HFFc6 (cell line): Measurements from ENCODE around the gene KRTAP20-4. TPM values are rescaled to one million over a fixed set of nuclear protein-coding genes. Genes with fewer than 3 reads are reported as not detected.

ENCODE experiments used
- DNase-seq: peaks from one replicate; pipeline ENCODE4 v3.0.0-alpha.2; 2018
- H3K27ac Mint-ChIP-seq: 2 replicates; pipeline ENCODE4 v1.8.0; 2020; ENCODE audit warnings: mild to moderate bottlenecking, mixed read lengths
- H3K27me3 Mint-ChIP-seq: 2 replicates; pipeline ENCODE4 v1.8.0; 2021; ENCODE audit warnings: mild to moderate bottlenecking, moderate library complexity, mixed read lengths; ENCODE audit not compliant: insufficient read depth
- H3K36me3 Mint-ChIP-seq: 2 replicates; pipeline ENCODE4 v1.8.0; 2021; ENCODE audit warnings: low read depth, mixed read lengths
- H3K4me1 Mint-ChIP-seq: 2 replicates; pipeline ENCODE4 v1.8.0; 2020; ENCODE audit warnings: low read depth, mixed read lengths
- H3K4me3 Mint-ChIP-seq: 2 replicates; pipeline ENCODE4 v1.8.0; 2020; ENCODE audit warnings: mild to moderate bottlenecking, moderate library complexity, mixed read lengths
- H3K9me3 Mint-ChIP-seq: 2 replicates; pipeline ENCODE4 v1.8.0; 2020; ENCODE audit warnings: mild to moderate bottlenecking, mixed read lengths
- CTCF ChIP-seq: fragments of 200-600 bp; sonication (generic); IDR thresholded peaks from 2 replicates; pipeline ENCODE4 v1.5.0; 2021; ENCODE audit warnings: antibody characterized with exemption, mild to moderate bottlenecking
- total RNA-seq, 6 experiments: library from RNA; stranded (reverse); fragmentation: NEBNext Ultra II Directional; extraction: Animal tissue kit (Norgen Biotek cat#: 25700); gene quantifications; 2 replicates in 1 of 6; 3 replicates in 5 of 6; pipeline ENCODE4 v1.2.3, GENCODE V29; 2021

KRTAP20-4 gene
- total RNA-seq, 6 experiments from 2014 or later, result not detected

- Mint-ChIP-seq H3K9me3 (peaks cover 57% of the 10 kb centered on the region), H3K4me3 (no peak within 1 kb of the TSS), H3K36me3 (no peaks in the 10 kb centered on the region; the same call in 1 of the 2 replicates), H3K27ac (no peak within 1 kb of the TSS), H3K4me1 (no peaks in the 10 kb centered on the region), H3K27me3 (no peaks in the 10 kb centered on the region)
- no peak for TF ChIP-seq CTCF
- DNase-seq, result no peak
These were observed 6.6 kb upstream of the KRTAP20-4 start, which contains the start of gene KRTAP6-1 for GRCh38 chr21:30613836-30614235. Gene KRTAP6-1, minus strand, starts transcription at chr21:30613930. Its CDS starts 26 bp downstream, at chr21:30613904.

GRCh38 chr21:30615199-30615598 is 5.2 kb upstream of the KRTAP20-4 start:
- Mint-ChIP-seq H3K27me3 (no peaks in the 10 kb centered on the region), H3K9me3 (peaks cover 61% of the 10 kb centered on the region), H3K36me3 (no peaks in the 10 kb centered on the region; the same call in 1 of the 2 replicates), H3K4me1 (no peaks in the 10 kb centered on the region), H3K27ac (no peak overlapping the region), H3K4me3 (no peak overlapping the region)
- no peak for DNase-seq
- TF ChIP-seq CTCF, result no peak

- DNase-seq, result no peak
- TF ChIP-seq CTCF, result no peak
- H3K9me3 Mint-ChIP-seq, result peaks cover 51% of the 10 kb centered on the region
- no peak within 1 kb of the TSS for H3K27ac Mint-ChIP-seq
- no peaks in the 10 kb centered on the region for H3K4me1 Mint-ChIP-seq
- H3K36me3 Mint-ChIP-seq, result no peaks in the 10 kb centered on the region; the same call in 1 of the 2 replicates
- no peaks in the 10 kb centered on the region for H3K27me3 Mint-ChIP-seq
- H3K4me3 Mint-ChIP-seq, result no peak within 1 kb of the TSS
These were observed 4.3 kb upstream of the KRTAP20-4 start, which contains the start of gene KRTAP20-1 for GRCh38 chr21:30616125-30616524. Gene KRTAP20-1, plus strand, starts transcription at chr21:30616425. Its CDS starts 30 bp downstream, at chr21:30616455.

- Mint-ChIP-seq H3K4me3 (no peak overlapping the region), H3K27ac (no peak overlapping the region), H3K36me3 (peaks cover 4% of the 10 kb centered on the region; the same call in 1 of the 2 replicates), H3K27me3 (no peaks in the 10 kb centered on the region), H3K9me3 (peaks cover 64% of the 10 kb centered on the region), H3K4me1 (no peaks in the 10 kb centered on the region)
- no peak for TF ChIP-seq CTCF
- no peak for DNase-seq
These were observed 347 bp upstream of the KRTAP20-4 start for GRCh38 chr21:30620080-30620479.

- Mint-ChIP-seq H3K4me1 (no peaks in the 10 kb centered on the region), H3K36me3 (peaks cover 4% of the 10 kb centered on the region), H3K9me3 (peaks cover 54% of the 10 kb centered on the region), H3K27ac (no peak overlapping the region), H3K27me3 (no peaks in the 10 kb centered on the region), H3K4me3 (no peak overlapping the region)
- no peak for TF ChIP-seq CTCF
- no peak for DNase-seq
These were observed 2.9 kb downstream of the KRTAP20-4 start for GRCh38 chr21:30623362-30623761.
